ENCODE data around the gene SKA2.
"Not testable (repeated sequence)": the region's sequence is repeated elsewhere in the genome, so short reads cannot be mapped to it uniquely, and the experiment has no call there.

SKA2 gene

DNA sequence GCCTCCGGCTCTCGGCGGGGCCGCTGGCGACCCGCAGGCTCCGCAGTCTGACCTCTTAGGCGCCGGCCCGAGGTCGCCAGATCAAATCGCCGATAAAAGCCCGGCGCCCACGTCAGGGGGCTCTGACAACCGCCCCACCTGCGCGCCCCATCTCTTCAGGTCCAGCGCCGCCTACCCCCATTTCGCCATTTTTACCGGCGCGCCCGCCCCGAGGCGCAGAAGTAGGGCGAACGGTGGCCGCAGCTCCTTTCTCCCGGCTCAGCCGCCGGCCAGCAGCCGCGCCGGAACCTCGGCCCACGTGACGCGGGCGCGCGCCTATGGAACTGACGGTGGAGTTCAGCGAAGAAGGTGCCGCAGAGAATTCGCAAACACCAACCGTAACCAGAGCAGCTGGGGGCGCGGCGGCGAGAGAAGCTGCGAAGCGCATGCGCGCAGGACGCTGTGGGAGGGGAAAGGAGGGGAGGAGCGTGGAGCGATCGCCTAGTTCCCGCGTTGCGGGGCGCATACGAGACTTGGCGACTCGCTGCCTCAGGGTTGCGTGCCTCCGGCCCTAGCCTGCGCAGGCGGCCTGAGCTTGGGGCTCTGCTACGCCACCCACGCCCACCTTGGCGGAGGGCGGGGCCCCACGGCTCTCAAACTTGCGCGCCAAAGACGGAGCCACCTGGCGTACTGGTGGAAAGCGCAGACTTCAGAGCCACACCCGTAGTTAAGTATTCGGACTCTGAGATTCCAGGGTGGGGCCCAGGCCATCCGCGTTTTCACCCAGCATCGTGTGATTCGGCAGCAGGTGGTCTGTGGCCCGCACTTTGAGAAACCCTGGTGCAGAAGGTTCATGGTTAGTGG is 48.3 kb downstream of the SKA2 start, which contains the start of gene TRIM37:
TRIM37 (minus strand) TSS at position 418 of the 843 bp plus-strand sequence. CDS start 419 bp downstream, outside the sequence.
- Histone ChIP-seq H3K27me3 (replicated peaks; ENCODE audit: control insufficient read depth, insufficient read depth, low read length, poor library complexity, severe bottlenecking) (no peaks in the 10 kb centered on the region), H3K4me1 (ENCODE audit: control insufficient read depth, insufficient read depth, low read length, poor library complexity, severe bottlenecking) (peaks cover 9% of the 10 kb centered on the region), H3K36me3 (ENCODE audit: control insufficient read depth, insufficient read depth, low read length) (peaks cover 5% of the 10 kb centered on the region), H3K4me3 (ENCODE audit: insufficient read depth, low read depth, low read length, poor library complexity, severe bottlenecking) (peak within 1 kb of the TSS; percentile 95), H3K27ac (ENCODE audit: insufficient read depth, low read length, poor library complexity, severe bottlenecking) (peak within 1 kb of the TSS; percentile 87), H3K9me3 (ENCODE audit: control insufficient read depth, low read length) (no peaks in the 10 kb centered on the region)
- DNase-seq: peak; percentile 97 to 98 (median 98)

DNA sequence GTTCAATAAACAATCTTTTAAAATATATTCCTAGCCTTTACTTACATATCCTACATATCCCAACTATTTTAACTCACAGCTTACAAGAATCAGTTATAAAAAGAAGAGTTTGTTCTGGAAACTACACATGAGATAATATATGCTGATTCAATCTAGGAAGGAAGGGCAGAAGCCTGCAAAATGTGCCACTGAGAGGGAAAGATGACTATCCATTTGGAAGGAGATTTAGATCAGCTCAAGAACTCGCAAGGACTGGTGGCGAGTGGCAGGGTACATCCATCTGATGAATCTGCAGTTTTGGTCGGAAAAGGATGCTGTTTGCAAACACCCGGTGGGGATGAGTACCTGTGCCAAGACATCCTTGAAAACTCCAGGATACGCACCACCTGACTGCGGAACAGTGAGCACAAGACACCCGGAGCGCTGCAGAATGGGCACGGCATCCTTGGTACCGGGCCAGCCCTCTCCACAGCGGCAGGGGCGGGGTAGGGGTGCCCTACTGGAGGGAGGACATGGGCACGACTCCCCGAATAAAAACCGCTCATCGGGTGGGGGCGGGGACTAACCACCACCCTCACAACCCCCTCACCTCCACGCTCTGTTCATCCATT is 49.0 kb downstream of the SKA2 start:
- no peaks in the 10 kb centered on the region for H3K27me3 ChIP-seq (replicated peaks; ENCODE audit: control insufficient read depth, insufficient read depth, low read length, poor library complexity, severe bottlenecking)
- H3K9me3 ChIP-seq (ENCODE audit: control insufficient read depth, low read length): no peaks in the 10 kb centered on the region
- no peaks in the 10 kb centered on the region for H3K36me3 ChIP-seq (ENCODE audit: control insufficient read depth, insufficient read depth, low read length)
- H3K27ac ChIP-seq (ENCODE audit: insufficient read depth, low read length, poor library complexity, severe bottlenecking): peak overlapping the region; percentile 87
- H3K4me1 ChIP-seq (ENCODE audit: control insufficient read depth, insufficient read depth, low read length, poor library complexity, severe bottlenecking): peaks cover 9% of the 10 kb centered on the region
- peak overlapping the region; percentile 95 for H3K4me3 ChIP-seq (ENCODE audit: insufficient read depth, low read depth, low read length, poor library complexity, severe bottlenecking)
- peak; percentile 60 to 70 (median 69) for DNase-seq

DNA sequence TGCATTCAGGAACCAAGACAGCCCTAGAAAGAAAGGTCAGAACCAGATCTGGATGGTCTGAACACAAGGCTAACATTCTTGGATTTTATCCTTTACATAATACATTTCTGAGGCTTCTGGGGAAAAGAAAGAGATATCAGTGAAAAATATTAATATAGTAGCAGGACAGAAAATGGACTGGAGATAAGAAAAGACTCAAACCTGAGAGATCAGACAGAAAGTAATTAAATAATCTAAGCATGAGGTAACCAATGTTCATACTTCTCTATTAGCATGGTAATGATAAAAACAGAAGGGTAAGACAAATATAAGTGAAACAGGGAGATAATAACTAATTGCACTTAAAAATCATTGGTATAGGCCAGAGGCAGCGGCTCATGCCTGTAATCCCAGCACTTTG is 53.8 kb downstream of the SKA2 start:
- Histone ChIP-seq H3K36me3 (ENCODE audit: control insufficient read depth, insufficient read depth, low read length) (peaks cover 9% of the 10 kb centered on the region), H3K4me1 (ENCODE audit: control insufficient read depth, insufficient read depth, low read length, poor library complexity, severe bottlenecking) (peaks cover 4% of the 10 kb centered on the region), H3K9me3 (ENCODE audit: control insufficient read depth, low read length) (no peaks in the 10 kb centered on the region), H3K4me3 (ENCODE audit: insufficient read depth, low read depth, low read length, poor library complexity, severe bottlenecking) (no peak overlapping the region), H3K27ac (ENCODE audit: insufficient read depth, low read length, poor library complexity, severe bottlenecking) (no peak overlapping the region), H3K27me3 (replicated peaks; ENCODE audit: control insufficient read depth, insufficient read depth, low read length, poor library complexity, severe bottlenecking) (no peaks in the 10 kb centered on the region)
- DNase-seq: no peak

DNA sequence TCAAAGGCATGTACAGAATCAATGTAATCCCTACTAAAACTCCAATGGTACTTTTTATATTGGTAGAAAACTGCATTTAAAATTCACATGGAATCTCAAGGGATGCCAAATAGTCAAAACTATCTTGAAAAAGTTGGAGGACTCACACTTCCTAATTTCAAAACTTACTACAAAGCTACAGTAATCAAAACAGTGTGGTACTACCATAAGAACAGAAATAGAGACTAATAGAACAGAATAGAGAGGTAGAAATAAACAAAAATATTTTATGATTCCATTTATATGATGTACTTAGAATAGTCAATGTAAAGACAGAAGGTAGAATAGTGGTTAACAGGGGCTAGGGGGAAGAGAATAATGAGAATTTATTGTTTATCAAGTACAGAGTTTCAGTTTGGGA is 57.1 kb downstream of the SKA2 start:
- Histone ChIP-seq H3K27ac (ENCODE audit: insufficient read depth, low read length, poor library complexity, severe bottlenecking) (no peak overlapping the region), H3K9me3 (ENCODE audit: control insufficient read depth, low read length) (no peaks in the 10 kb centered on the region), H3K4me1 (ENCODE audit: control insufficient read depth, insufficient read depth, low read length, poor library complexity, severe bottlenecking) (no peaks in the 10 kb centered on the region), H3K36me3 (ENCODE audit: control insufficient read depth, insufficient read depth, low read length) (peaks cover 9% of the 10 kb centered on the region), H3K4me3 (ENCODE audit: insufficient read depth, low read depth, low read length, poor library complexity, severe bottlenecking) (no peak overlapping the region), H3K27me3 (replicated peaks; ENCODE audit: control insufficient read depth, insufficient read depth, low read length, poor library complexity, severe bottlenecking) (no peaks in the 10 kb centered on the region)
- no peak for DNase-seq

DNA sequence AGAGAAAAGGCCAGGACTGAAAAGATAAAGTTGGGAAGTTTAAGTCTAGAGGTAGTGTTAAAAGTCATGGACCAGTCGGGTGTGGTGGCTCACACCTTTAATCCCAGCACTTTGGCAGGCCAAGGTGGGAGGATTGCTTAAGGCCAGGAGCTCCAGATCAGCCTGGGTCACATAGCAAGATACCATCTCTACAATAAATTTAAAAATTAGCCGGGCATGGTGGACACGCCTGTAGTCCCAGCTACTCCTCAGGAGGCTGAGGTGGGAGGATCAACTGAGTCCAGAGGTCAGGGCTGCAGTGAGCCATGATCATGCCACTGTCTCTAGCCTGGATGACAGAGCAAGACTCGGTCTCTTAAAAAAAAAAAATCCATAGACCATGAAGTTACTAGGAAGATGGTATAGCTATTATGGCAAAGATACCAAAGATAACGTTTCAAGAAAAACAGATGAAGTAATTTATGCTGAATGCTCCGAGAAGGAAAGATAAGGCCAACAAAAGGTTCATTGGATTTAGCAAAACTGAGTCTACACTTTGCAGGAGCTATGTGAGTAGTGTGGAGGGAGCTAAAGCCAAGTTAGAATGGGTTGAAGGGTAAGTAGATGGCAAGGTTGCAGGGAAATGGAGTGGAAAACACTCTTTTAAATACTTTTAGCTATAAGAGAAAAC is 60.0 kb downstream of the SKA2 start:
- Histone ChIP-seq H3K4me3 (ENCODE audit: insufficient read depth, low read depth, low read length, poor library complexity, severe bottlenecking) (no peak overlapping the region), H3K9me3 (ENCODE audit: control insufficient read depth, low read length) (no peaks in the 10 kb centered on the region), H3K36me3 (ENCODE audit: control insufficient read depth, insufficient read depth, low read length) (peaks cover 2% of the 10 kb centered on the region), H3K27ac (ENCODE audit: insufficient read depth, low read length, poor library complexity, severe bottlenecking) (no peak overlapping the region), H3K27me3 (replicated peaks; ENCODE audit: control insufficient read depth, insufficient read depth, low read length, poor library complexity, severe bottlenecking) (no peaks in the 10 kb centered on the region), H3K4me1 (ENCODE audit: control insufficient read depth, insufficient read depth, low read length, poor library complexity, severe bottlenecking) (no peaks in the 10 kb centered on the region)
- no peak for DNase-seq

DNA sequence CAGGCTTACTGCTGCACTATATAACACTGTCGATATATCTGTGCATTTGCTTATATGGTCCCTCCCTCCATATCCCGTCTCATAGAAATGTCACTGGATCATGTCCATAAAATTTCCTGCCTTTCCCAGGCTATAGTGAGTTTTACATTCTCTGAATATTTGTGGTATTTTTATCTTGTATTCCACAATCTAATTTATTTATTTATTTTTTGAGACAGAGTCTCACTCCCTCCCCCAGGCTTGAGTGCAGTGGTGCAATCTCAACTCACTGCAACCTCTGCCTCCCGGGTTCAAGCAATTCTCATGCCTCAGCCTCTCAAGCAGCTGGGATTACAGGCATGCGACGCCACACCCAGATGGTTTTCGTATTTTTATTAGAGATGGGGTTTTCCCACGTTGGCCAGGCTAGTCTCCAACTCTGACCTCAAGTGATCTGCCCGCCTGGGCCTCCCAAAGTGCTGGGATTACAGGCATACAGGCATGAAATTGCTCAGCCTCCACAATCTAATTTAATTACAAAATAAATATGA is 61.2 kb downstream of the SKA2 start:
- DNase-seq: no peak
- Histone ChIP-seq H3K36me3 (ENCODE audit: control insufficient read depth, insufficient read depth, low read length) (peaks cover 7% of the 10 kb centered on the region), H3K9me3 (ENCODE audit: control insufficient read depth, low read length) (no peaks in the 10 kb centered on the region), H3K27ac (ENCODE audit: insufficient read depth, low read length, poor library complexity, severe bottlenecking) (no peak overlapping the region), H3K4me3 (ENCODE audit: insufficient read depth, low read depth, low read length, poor library complexity, severe bottlenecking) (no peak overlapping the region), H3K4me1 (ENCODE audit: control insufficient read depth, insufficient read depth, low read length, poor library complexity, severe bottlenecking) (no peaks in the 10 kb centered on the region), H3K27me3 (replicated peaks; ENCODE audit: control insufficient read depth, insufficient read depth, low read length, poor library complexity, severe bottlenecking) (no peaks in the 10 kb centered on the region)

DNA sequence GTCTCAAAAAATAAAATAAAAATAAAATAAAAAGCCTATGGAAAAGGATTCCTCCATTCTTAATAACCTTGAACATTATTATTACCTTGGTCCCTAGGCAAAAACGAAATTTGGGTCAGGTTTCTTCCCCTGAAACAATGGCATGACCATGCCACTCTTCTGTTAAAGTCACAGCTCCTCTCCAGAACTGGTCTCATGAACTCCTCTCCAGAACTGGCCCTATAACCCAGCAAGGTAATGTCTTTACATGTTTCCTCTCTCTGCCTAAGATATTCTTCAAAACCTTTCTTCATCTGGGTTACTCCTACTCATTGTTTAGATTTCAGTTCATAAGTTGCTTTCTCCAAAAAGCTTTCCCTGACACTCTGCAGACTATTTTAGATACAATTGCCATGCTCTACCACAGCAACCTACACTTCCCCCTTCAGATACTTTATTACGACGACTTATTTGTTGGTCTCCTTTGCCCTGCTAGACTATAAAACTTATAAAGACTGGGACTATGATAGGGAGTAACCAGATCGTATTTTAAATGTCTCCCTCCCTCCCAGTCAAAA is 61.8 kb downstream of the SKA2 start:
- H3K27ac ChIP-seq (ENCODE audit: insufficient read depth, low read length, poor library complexity, severe bottlenecking): no peak overlapping the region
- DNase-seq: no peak
- no peaks in the 10 kb centered on the region for H3K4me1 ChIP-seq (ENCODE audit: control insufficient read depth, insufficient read depth, low read length, poor library complexity, severe bottlenecking)
- no peak overlapping the region for H3K4me3 ChIP-seq (ENCODE audit: insufficient read depth, low read depth, low read length, poor library complexity, severe bottlenecking)
- no peaks in the 10 kb centered on the region for H3K9me3 ChIP-seq (ENCODE audit: control insufficient read depth, low read length)
- peaks cover 7% of the 10 kb centered on the region for H3K36me3 ChIP-seq (ENCODE audit: control insufficient read depth, insufficient read depth, low read length)
- H3K27me3 ChIP-seq (replicated peaks; ENCODE audit: control insufficient read depth, insufficient read depth, low read length, poor library complexity, severe bottlenecking): no peaks in the 10 kb centered on the region

DNA sequence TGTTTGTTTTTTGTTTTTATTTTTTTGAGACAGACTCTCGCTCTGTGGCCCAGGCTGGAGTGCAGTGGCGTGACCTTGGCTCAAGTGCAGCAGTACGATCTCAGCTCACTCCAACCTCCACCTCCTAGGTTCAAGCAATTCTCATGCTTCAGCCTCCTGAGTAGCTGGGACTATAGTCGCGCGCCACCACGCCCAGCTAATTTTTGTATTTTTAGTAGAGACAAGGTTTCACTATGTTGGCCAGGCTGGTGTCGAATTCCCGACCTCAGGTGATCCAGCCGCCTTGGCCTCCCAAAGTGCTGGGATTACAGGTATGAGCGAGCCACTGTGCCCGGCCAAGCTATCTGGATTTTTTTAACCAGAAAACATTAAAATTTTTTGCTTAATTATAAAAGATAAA is 64.4 kb downstream of the SKA2 start:
- H3K9me3 ChIP-seq (ENCODE audit: control insufficient read depth, low read length); H3K4me3 ChIP-seq (ENCODE audit: insufficient read depth, low read depth, low read length, poor library complexity, severe bottlenecking); DNase-seq; H3K4me1 ChIP-seq (ENCODE audit: control insufficient read depth, insufficient read depth, low read length, poor library complexity, severe bottlenecking); H3K27me3 ChIP-seq (replicated peaks; ENCODE audit: control insufficient read depth, insufficient read depth, low read length, poor library complexity, severe bottlenecking); H3K27ac ChIP-seq (ENCODE audit: insufficient read depth, low read length, poor library complexity, severe bottlenecking): not testable (repeated sequence)
- H3K36me3 ChIP-seq (ENCODE audit: control insufficient read depth, insufficient read depth, low read length): peaks cover 14% of the 10 kb centered on the region

DNA sequence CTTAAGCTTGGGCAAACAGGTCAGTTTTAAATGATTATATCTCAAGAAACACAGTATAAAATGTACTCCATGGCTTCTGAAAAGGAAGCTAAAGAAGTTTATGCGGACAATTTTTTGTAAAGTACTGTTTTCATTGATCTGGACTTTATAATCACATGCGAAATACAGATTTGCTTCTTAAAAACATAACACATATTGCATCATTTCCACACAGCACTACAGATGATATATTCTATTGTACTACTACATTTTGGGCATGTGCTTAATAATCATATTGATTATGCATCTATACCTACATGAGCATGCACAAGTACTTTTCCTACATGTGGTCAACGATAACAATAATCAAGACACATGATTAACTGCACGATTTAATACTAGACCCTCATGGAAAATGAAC is 70.8 kb downstream of the SKA2 start:
- H3K27me3 ChIP-seq (replicated peaks; ENCODE audit: control insufficient read depth, insufficient read depth, low read length, poor library complexity, severe bottlenecking): no peaks in the 10 kb centered on the region
- H3K4me3 ChIP-seq (ENCODE audit: insufficient read depth, low read depth, low read length, poor library complexity, severe bottlenecking): no peak overlapping the region
- no peaks in the 10 kb centered on the region for H3K9me3 ChIP-seq (ENCODE audit: control insufficient read depth, low read length)
- no peak overlapping the region for H3K27ac ChIP-seq (ENCODE audit: insufficient read depth, low read length, poor library complexity, severe bottlenecking)
- peaks cover 27% of the 10 kb centered on the region for H3K36me3 ChIP-seq (ENCODE audit: control insufficient read depth, insufficient read depth, low read length)
- DNase-seq: no peak
- no peaks in the 10 kb centered on the region for H3K4me1 ChIP-seq (ENCODE audit: control insufficient read depth, insufficient read depth, low read length, poor library complexity, severe bottlenecking)

All from effector memory CD4-positive, alpha-beta T cell (primary cell).